GM20431 (cell line): ENCODE data around the gene DMRTB1.

Source experiments
- in situ Hi-C: fragments of 300-500 bp; cut with MseI, MboI; formaldehyde crosslinking; loops from one replicate; pipeline ENCODE4 v1.15.0; 2020; ENCODE audit warnings: low sequenced_read_pairs; ENCODE audit not compliant: unreplicated experiment

Gene DMRTB1

GRCh38 chr1:53507116-53507820 is 48.1 kb downstream of the DMRTB1 start:
- in situ Hi-C loops = no loop called here

GRCh38 chr1:53508056-53508990 is 49.1 kb downstream of the DMRTB1 start:
- in situ Hi-C loops = no loop called here

- in situ Hi-C loops = no loop called here
Measured at GRCh38 chr1:53508991-53509666, 49.9 kb downstream of the DMRTB1 start.

- in situ Hi-C loops = no loop called here
Measured at GRCh38 chr1:53509775-53510174, 50.6 kb downstream of the DMRTB1 start.

GRCh38 chr1:53510215-53510614 is 51.0 kb downstream of the DMRTB1 start:
- in situ Hi-C loops = no loop called here

GRCh38 chr1:53511323-53511932 is 52.2 kb downstream of the DMRTB1 start:
- in situ Hi-C loops = no loop called here

- in situ Hi-C loops = no loop called here
Measured at GRCh38 chr1:53511933-53512806, 53.0 kb downstream of the DMRTB1 start.

GRCh38 chr1:53512807-53513755 is 53.9 kb downstream of the DMRTB1 start:
- in situ Hi-C loops = no loop called here

GRCh38 chr1:53513846-53514245 is 54.6 kb downstream of the DMRTB1 start:
- in situ Hi-C loops = no loop called here

- in situ Hi-C loops = no loop called here
Measured at GRCh38 chr1:53514436-53514835, 55.2 kb downstream of the DMRTB1 start.

GRCh38 chr1:53516181-53516580 is 57.0 kb downstream of the DMRTB1 start:
- in situ Hi-C loops = no loop called here
